Retinal pigment epithelial cell (primary cell): Measurements from ENCODE around the gene DCAF17.

Experiments used
- DNase-seq: peaks from one replicate; pipeline ENCODE4 v3.0.0-alpha.2; 2010; ENCODE audit warnings: low read depth
- H3K4me3 ChIP-seq: 2 replicates; pipeline ENCODE4 v1.5.1; 2011; ENCODE audit warnings: mild to moderate bottlenecking, low read length, control low read depth, moderate library complexity
- CTCF ChIP-seq: conservative IDR thresholded peaks from 2 replicates; pipeline ENCODE4 v1.5.1; 2011; ENCODE audit warnings: low read depth, low read length, control low read depth, inconsistent platforms

The DCAF17 gene

GRCh38 chr2:171512683-171513195 lies 78.7 kb downstream of the DCAF17 start:
- DNase-seq, result no peak
- H3K4me3 ChIP-seq, result no peak overlapping the region
- TF ChIP-seq CTCF, result no peak

GRCh38 chr2:171513719-171514160 lies 79.7 kb downstream of the DCAF17 start:
- TF ChIP-seq CTCF, result no peak
- no peak overlapping the region for H3K4me3 ChIP-seq
- no peak for DNase-seq

- DNase-seq, result no peak
- TF ChIP-seq CTCF, result no peak
- H3K4me3 ChIP-seq, result no peak overlapping the region
Observed at GRCh38 chr2:171514908-171515582, 81.0 kb downstream of the DCAF17 start.

- no peak for TF ChIP-seq CTCF
- DNase-seq, result no peak
- H3K4me3 ChIP-seq, result no peak overlapping the region
Observed at GRCh38 chr2:171515672-171516298, 81.8 kb downstream of the DCAF17 start.

- no peak for TF ChIP-seq CTCF
- no peak overlapping the region for H3K4me3 ChIP-seq
- DNase-seq, result no peak
Observed at GRCh38 chr2:171516793-171517192, 82.8 kb downstream of the DCAF17 start.

- H3K4me3 ChIP-seq, result no peak overlapping the region
- no peak for TF ChIP-seq CTCF
- DNase-seq, result no peak
Observed at GRCh38 chr2:171520471-171520870, 86.4 kb downstream of the DCAF17 start.
